Mucosa of descending colon (tissue), 3 donors: ENCODE measurements around the gene TJP3. TPM values are rescaled to one million over a fixed set of nuclear protein-coding genes. Genes with fewer than 3 reads are reported as not detected.

Experiments used
- ATAC-seq: fragments of 200-7000 bp; cut with Tn5 transposase; one replicate; pipeline ENCODE4 v1.9.1; 2020; ENCODE audit warnings: mild to moderate bottlenecking, moderate library complexity
- DNase-seq, 3 donors: peaks; one replicate each; pipeline ENCODE4 v3.0.0-alpha.2; 2020
- H3K36me3 ChIP-seq: fragments of 200-600 bp; one replicate; pipeline ENCODE4 v1.8.0; 2021; ENCODE audit warnings: low read depth, mild to moderate bottlenecking
- H3K4me1 ChIP-seq: fragments of 200-600 bp; one replicate; pipeline ENCODE4 v1.8.0; 2021; ENCODE audit warnings: low read depth, mild to moderate bottlenecking
- H3K4me3 ChIP-seq: fragments of 200-600 bp; one replicate; pipeline ENCODE4 v1.8.0; 2021; ENCODE audit warnings: mild to moderate bottlenecking
- H3K9me3 ChIP-seq: fragments of 200-600 bp; one replicate; pipeline ENCODE4 v1.8.0; 2021; ENCODE audit warnings: mild to moderate bottlenecking
- CTCF ChIP-seq: fragments of 200-600 bp; IDR thresholded peaks from one replicate; pipeline ENCODE4 v1.8.0; 2022; ENCODE audit warnings: antibody characterized with exemption, mild to moderate bottlenecking
- intact Hi-C, 2 donors: fragments of 100-400 bp; cut with DNase I in 1 of 2; cut with micrococcal nuclease in 1 of 2; formaldehyde crosslinking; loops; one replicate each; pipeline versions ENCODE4 v1.11.0 to v1.11.1; 2022; cut with DNase I, micrococcal nuclease
- total RNA-seq, 3 donors: library from RNA; stranded (reverse); fragmentation: NEBNext Ultra II Directional in 2 of 3; extraction: Animal tissue kit (Norgen Biotek cat#: 25700) in 2 of 3; gene quantifications; one replicate each; pipeline versions ENCODE4 v1.2.1 to v1.2.4, GENCODE V29; 2021 to 2023
- donor health status: DM: no; HTN: no; CAD: no; lungs with moderate emphysema.
- donor health status: DM: no; HTN: no; CAD: no.
- donor health status: DM: no; HTN: yes; CAD: no.

Gene TJP3
- total RNA-seq, 3 donors from 2014 or later: 167 to 357 (median 285) TPM

- Histone ChIP-seq H3K36me3 (no peaks in the 10 kb centered on the region), H3K9me3 (no peaks in the 10 kb centered on the region), H3K4me3 (no peak overlapping the region), H3K4me1 (peaks cover 9% of the 10 kb centered on the region)
- intact Hi-C loops: no loop called here
- ATAC-seq (no peak), DNase-seq (no peak)
- no peak for TF ChIP-seq CTCF
These were observed 23.3 kb upstream of the TJP3 start for GRCh38 chr19:3684817-3685410.

GRCh38 chr19:3687393-3687773 lies 20.8 kb upstream of the TJP3 start:
- no peaks in the 10 kb centered on the region for H3K9me3 ChIP-seq
- intact Hi-C loops: no loop called here
- no peak for TF ChIP-seq CTCF
- DNase-seq: no peak
- peaks cover 9% of the 10 kb centered on the region for H3K4me1 ChIP-seq
- no peak overlapping the region for H3K4me3 ChIP-seq
- ATAC-seq: peak; percentile 14
- no peaks in the 10 kb centered on the region for H3K36me3 ChIP-seq

GRCh38 chr19:3687774-3688706 lies 20.1 kb upstream of the TJP3 start:
- ATAC-seq (peak; percentile 80), DNase-seq (peak; percentile 45 to 69 (median 58))
- peaks cover 9% of the 10 kb centered on the region for H3K4me1 ChIP-seq
- intact Hi-C loops: no loop called here
- H3K4me3 ChIP-seq: no peak overlapping the region
- H3K9me3 ChIP-seq: no peaks in the 10 kb centered on the region
- no peak for TF ChIP-seq CTCF
- no peaks in the 10 kb centered on the region for H3K36me3 ChIP-seq

- DNase-seq: no peak
- intact Hi-C loops: no loop called here
- Histone ChIP-seq H3K4me1 (peaks cover 9% of the 10 kb centered on the region), H3K36me3 (no peaks in the 10 kb centered on the region), H3K4me3 (no peak overlapping the region), H3K9me3 (no peaks in the 10 kb centered on the region)
- no peak for ATAC-seq
- TF ChIP-seq CTCF: no peak
These were observed 17.4 kb upstream of the TJP3 start for GRCh38 chr19:3690551-3691371.

- DNase-seq: no peak
- intact Hi-C loops: no loop called here
- Histone ChIP-seq H3K4me1 (peaks cover 9% of the 10 kb centered on the region), H3K9me3 (no peaks in the 10 kb centered on the region), H3K4me3 (no peak overlapping the region), H3K36me3 (no peaks in the 10 kb centered on the region)
- ATAC-seq: no peak
- no peak for TF ChIP-seq CTCF
These were observed 16.8 kb upstream of the TJP3 start for GRCh38 chr19:3691372-3691716.
